Myometrial cell (primary cell): ENCODE data around the gene VPS36. TPM values are rescaled to one million over a fixed set of nuclear protein-coding genes. Genes with fewer than 3 reads are reported as not detected.

ENCODE experiments used
- total RNA-seq: library from RNA; depleted of rRNA; stranded (reverse); fragments of >200 nt; gene quantifications from 2 replicates; pipeline ENCODE4 v1.2.3, GENCODE V29; 2015

Gene VPS36
- 22.7 and 33.4 TPM in 2 replicates for total RNA-seq

GRCh38 chr13:52450012-52450792 is at the start of gene VPS36:
Gene VPS36 (minus strand): TSS chr13:52450634. CDS start chr13:52450594, 40 bp downstream.

GRCh38 chr13:52454820-52455676 is 4.6 kb upstream of the VPS36 start, which contains the start of gene CKAP2:
Gene CKAP2 (plus strand): TSS chr13:52455478. CDS start chr13:52455557, 79 bp downstream.

DNA sequence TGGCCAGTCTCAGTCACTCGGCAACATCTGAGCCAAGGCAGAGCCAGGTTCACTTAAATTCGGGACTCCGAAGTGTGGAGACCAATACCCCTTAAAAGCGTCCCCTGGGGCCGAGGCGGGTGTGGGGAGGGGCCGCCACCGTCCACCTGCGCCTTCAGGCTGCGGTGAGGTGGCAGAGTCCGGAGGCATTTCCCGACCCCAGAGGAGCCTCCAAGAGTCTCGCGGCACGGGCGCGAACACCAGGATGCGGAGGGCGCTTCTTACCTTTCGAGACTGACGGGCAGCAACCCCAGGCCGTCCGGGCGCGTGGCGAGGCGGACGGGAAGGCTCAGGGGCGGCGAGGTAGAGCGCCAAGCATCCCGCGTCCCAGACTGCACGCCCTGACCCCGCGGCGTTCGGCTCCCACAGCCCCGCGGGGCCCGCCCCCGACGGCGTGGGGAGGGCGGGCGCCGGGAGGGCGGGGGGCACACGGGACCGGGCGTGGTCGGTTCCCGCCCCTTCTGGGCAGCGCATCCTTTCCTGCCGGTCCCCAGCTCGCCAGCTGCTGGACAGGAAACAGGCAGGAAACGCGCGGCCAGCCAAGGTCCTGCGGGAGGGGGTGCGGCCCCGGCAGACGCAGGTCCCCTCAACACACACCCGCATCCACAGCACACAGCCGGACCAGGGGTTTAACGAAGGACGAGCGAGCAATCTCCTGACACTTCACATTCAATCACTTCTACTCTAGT is 44.5 kb downstream of the VPS36 start, which contains the start of gene THSD1:
Gene THSD1, minus strand, starts transcription at position 406 of the 728 bp plus-strand sequence. CDS start 3,572 bp downstream, outside the sequence.

Other genes starting within 250 kb of the VPS36 start
- gene THSD1, start 44.5 kb downstream of the VPS36 start, total RNA-seq: 4.6 and 7.8 TPM in 2 replicates
- gene CKAP2, start 4.8 kb upstream of the VPS36 start, total RNA-seq: 28.0 and 38.1 TPM in 2 replicates
- gene HNRNPA1L2, start 191.8 kb upstream of the VPS36 start, total RNA-seq: 0.89 and 1.2 TPM in 2 replicates
- 44.7 and 51.4 TPM in 2 replicates for gene SUGT1, start 202.2 kb upstream of the VPS36 start, total RNA-seq